Fibroblast of lung (primary cell): ENCODE results near the gene NTRK2.

ENCODE experiments used
- EZH2 ChIP-seq: IDR thresholded peaks from 2 replicates; pipeline ENCODE4 v1.5.1; 2012; ENCODE audit warnings: low read length, control low read depth, mild to moderate bottlenecking; ENCODE audit errors: missing control alignments
- TF ChIP-seq, protein P1 (sequence below), 2 donors: IDR thresholded peaks in 1 of 2; conservative IDR thresholded peaks in 1 of 2; 1 replicate in 1 of 2; 2 replicates in 1 of 2; pipeline ENCODE4 v1.5.1; 2011 to 2012; ENCODE audit warnings: low read length in 2 of 2, control low read depth in 1 of 2, inconsistent platforms in 1 of 2, low read depth in 1 of 2, mild to moderate bottlenecking in 1 of 2

DNA sequence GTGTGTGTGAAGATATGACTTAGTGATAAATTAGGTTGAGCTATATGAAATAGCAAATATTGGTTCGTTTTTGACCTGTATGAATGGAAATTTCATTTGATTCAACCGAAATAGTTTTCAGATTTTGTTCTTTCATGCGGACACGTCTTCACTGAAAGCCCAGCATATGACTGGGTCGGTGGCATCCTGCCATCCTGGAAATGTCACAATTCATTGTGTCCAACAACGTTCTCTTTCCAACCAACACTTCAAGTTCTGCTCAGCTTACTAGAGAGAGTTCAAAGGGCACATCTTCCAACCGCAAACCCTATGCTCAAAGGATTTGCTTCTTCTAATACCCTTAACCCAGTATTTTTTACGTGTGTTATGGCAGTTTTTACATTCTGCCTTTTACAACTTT lies 252.5 kb downstream of the NTRK2 start:
- TF ChIP-seq, protein P1, sequence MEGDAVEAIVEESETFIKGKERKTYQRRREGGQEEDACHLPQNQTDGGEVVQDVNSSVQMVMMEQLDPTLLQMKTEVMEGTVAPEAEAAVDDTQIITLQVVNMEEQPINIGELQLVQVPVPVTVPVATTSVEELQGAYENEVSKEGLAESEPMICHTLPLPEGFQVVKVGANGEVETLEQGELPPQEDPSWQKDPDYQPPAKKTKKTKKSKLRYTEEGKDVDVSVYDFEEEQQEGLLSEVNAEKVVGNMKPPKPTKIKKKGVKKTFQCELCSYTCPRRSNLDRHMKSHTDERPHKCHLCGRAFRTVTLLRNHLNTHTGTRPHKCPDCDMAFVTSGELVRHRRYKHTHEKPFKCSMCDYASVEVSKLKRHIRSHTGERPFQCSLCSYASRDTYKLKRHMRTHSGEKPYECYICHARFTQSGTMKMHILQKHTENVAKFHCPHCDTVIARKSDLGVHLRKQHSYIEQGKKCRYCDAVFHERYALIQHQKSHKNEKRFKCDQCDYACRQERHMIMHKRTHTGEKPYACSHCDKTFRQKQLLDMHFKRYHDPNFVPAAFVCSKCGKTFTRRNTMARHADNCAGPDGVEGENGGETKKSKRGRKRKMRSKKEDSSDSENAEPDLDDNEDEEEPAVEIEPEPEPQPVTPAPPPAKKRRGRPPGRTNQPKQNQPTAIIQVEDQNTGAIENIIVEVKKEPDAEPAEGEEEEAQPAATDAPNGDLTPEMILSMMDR (conservative IDR thresholded peaks at IDR 0.05 in 1 of 2, IDR thresholded peaks at IDR 0.05 in 1 of 2; ENCODE audit: low read depth in 1 of 2, low read length in 2 of 2) = no peak
- TF ChIP-seq EZH2 = no peak
